HG02870 (cell line): ENCODE results near the gene SCPEP1.

ENCODE experiments used
- ATAC-seq: cut with Tn5 transposase; IDR thresholded peaks from one replicate; pipeline ENCODE4 v1.9.1; 2021; ENCODE audit warnings: mild to moderate bottlenecking, moderate library complexity; ENCODE audit not compliant: unreplicated experiment

The SCPEP1 gene

GRCh38 chr17:56997313-56997712 is 19.4 kb downstream of the SCPEP1 start:
- ATAC-seq: no peak

GRCh38 chr17:57001541-57001940 is 23.6 kb downstream of the SCPEP1 start:
- no peak for ATAC-seq

- ATAC-seq: no peak
Measured at GRCh38 chr17:57002904-57003303, 25.0 kb downstream of the SCPEP1 start.

GRCh38 chr17:57004944-57005579 is 27.1 kb downstream of the SCPEP1 start:
- peak; percentile 76 for ATAC-seq

GRCh38 chr17:57006040-57006439 is 28.1 kb downstream of the SCPEP1 start:
- ATAC-seq: no peak

GRCh38 chr17:57008958-57009357 is 31.0 kb downstream of the SCPEP1 start:
- ATAC-seq: no peak

- ATAC-seq: no peak
Measured at GRCh38 chr17:57009737-57010445, 32.0 kb downstream of the SCPEP1 start.

GRCh38 chr17:57010487-57010886 is 32.6 kb downstream of the SCPEP1 start:
- ATAC-seq: no peak

- no peak for ATAC-seq
Measured at GRCh38 chr17:57011491-57012015, 33.6 kb downstream of the SCPEP1 start.

- ATAC-seq: no peak
Measured at GRCh38 chr17:57016071-57016763, 38.3 kb downstream of the SCPEP1 start.

- ATAC-seq: no peak
Measured at GRCh38 chr17:57016764-57017116, 38.8 kb downstream of the SCPEP1 start.

- no peak for ATAC-seq
Measured at GRCh38 chr17:57017625-57018024, 39.7 kb downstream of the SCPEP1 start.

- no peak for ATAC-seq
Measured at GRCh38 chr17:57020208-57020607, 42.3 kb downstream of the SCPEP1 start.

GRCh38 chr17:57021226-57021940 is 43.5 kb downstream of the SCPEP1 start:
- no peak for ATAC-seq

- ATAC-seq: no peak
Measured at GRCh38 chr17:57025876-57026275, 47.9 kb downstream of the SCPEP1 start.

GRCh38 chr17:57027852-57028251 is 49.9 kb downstream of the SCPEP1 start:
- no peak for ATAC-seq

GRCh38 chr17:57032343-57032742 is 54.4 kb downstream of the SCPEP1 start:
- ATAC-seq: no peak

- no peak for ATAC-seq
Measured at GRCh38 chr17:57033296-57033695, 55.4 kb downstream of the SCPEP1 start.

- no peak for ATAC-seq
Measured at GRCh38 chr17:57034807-57035754, 57.1 kb downstream of the SCPEP1 start.

- no peak for ATAC-seq
Measured at GRCh38 chr17:57035971-57036481, 58.1 kb downstream of the SCPEP1 start.
